NCI-H187 (cell line): ENCODE results near the gene MPV17L2.

Source experiments
- DNase-seq, 2 experiments: peaks; one replicate each; lab custom pipeline; 2025; lab: John Stamatoyannopoulos, UW

Gene MPV17L2

GRCh38 chr19:18245297-18245696, 52.3 kb downstream of the MPV17L2 start:
- DNase-seq, result no peak
